GM12878 (cell line): ENCODE measurements around the gene SDF4. TPM values are rescaled to one million over a fixed set of nuclear protein-coding genes. Genes with fewer than 3 reads are reported as not detected.

Experiments
- ATAC-seq: fragments of 200-7000 bp; cut with Tn5 transposase; 3 replicates; pipeline ENCODE4 v1.9.1; 2020; ENCODE audit warnings: mild to moderate bottlenecking, moderate library complexity
- BruUV-seq: library from RNA; stranded (reverse); fragments of 400-500 nt; replicated peaks from 2 replicates; lab custom pipeline; 2021; lab: Mats Ljungman, UMichigan
- CTCF ChIA-PET: fragments of 300-600 bp; sonication (Branson Sonifier 250); formaldehyde crosslinking; extraction: SDS; loops from one replicate; lab custom pipeline; 2021; ENCODE audit warnings: inconsistent platforms; lab: Yijun Ruan, JAX
- POLR2A ChIA-PET: fragments of 350-600 bp; formaldehyde crosslinking; extraction: SDS; loops from one replicate; lab custom pipeline; 2021; ENCODE audit warnings: inconsistent platforms; lab: Charles Lee
- RAD21 ChIA-PET: fragments of 300-600 bp; sonication (Branson Sonifier 250); formaldehyde crosslinking; loops from one replicate; lab custom pipeline; 2023; ENCODE audit warnings: antibody characterized with exemption; ENCODE audit not compliant: unreplicated experiment; lab: Charles Lee
- SMC1A ChIA-PET: fragments of 300-600 bp; sonication (Branson Sonifier 250); formaldehyde crosslinking; loops from one replicate; lab custom pipeline; 2023; ENCODE audit not compliant: unreplicated experiment, uncharacterized antibody; lab: Charles Lee
- DNase-seq: peaks from one replicate; pipeline ENCODE4 v3.0.0-alpha.2; 2011; ENCODE audit warnings: low read depth, low spot score
- FAIRE-seq: peaks from 3 replicates; lab custom pipeline; 2011; peaks lifted over from hg19 to GRCh38; lab: Jason Lieb, UNC
- H2AFZ ChIP-seq: 2 replicates; pipeline ENCODE4 v1.6.0; 2011; ENCODE audit warnings: low read depth, low read length, control low read depth; ENCODE audit not compliant: control insufficient read depth
- H3K27ac ChIP-seq: 2 replicates; pipeline ENCODE4 v1.5.1; 2011; ENCODE audit warnings: control low read depth; ENCODE audit not compliant: control insufficient read depth, insufficient read depth
- H3K27me3 ChIP-seq, 2 experiments: replicated peaks in 1 of 2; 2 replicates each; pipeline versions ENCODE4 v1.6.0 to v1.6.1; 2011; ENCODE audit warnings: low read length in 1 of 2; ENCODE audit not compliant: control insufficient read depth in 2 of 2, insufficient read depth in 2 of 2
- H3K36me3 ChIP-seq, 2 experiments: 2 replicates each; pipeline ENCODE4 v1.5.1; 2011; ENCODE audit warnings: low read length in 1 of 2; ENCODE audit not compliant: control insufficient read depth in 2 of 2, insufficient read depth in 2 of 2
- H3K4me1 ChIP-seq: 2 replicates; pipeline ENCODE4 v1.6.1; 2011; ENCODE audit warnings: mild to moderate bottlenecking, low read length, moderate library complexity, mixed read lengths; ENCODE audit not compliant: control insufficient read depth, insufficient read depth
- H3K4me2 ChIP-seq: 2 replicates; pipeline ENCODE4 v1.6.0; 2011; ENCODE audit warnings: control low read depth; ENCODE audit not compliant: control insufficient read depth, insufficient read depth
- H3K4me3 ChIP-seq: fragments of 200-600 bp; sonication (generic); 2 replicates; pipeline ENCODE4 v1.5.1; 2016
- H3K79me2 ChIP-seq: 2 replicates; pipeline ENCODE4 v1.6.0; 2011; ENCODE audit warnings: low read length; ENCODE audit not compliant: control insufficient read depth, insufficient read depth
- H3K9ac ChIP-seq: 2 replicates; pipeline ENCODE4 v1.8.0; 2011; ENCODE audit warnings: low read length, control low read depth, mixed read lengths; ENCODE audit not compliant: control insufficient read depth, insufficient read depth
- H3K9me3 ChIP-seq: replicated peaks from 3 replicates; pipeline ENCODE4 v1.5.1; 2011; ENCODE audit warnings: mild to moderate bottlenecking, low read length; ENCODE audit not compliant: control insufficient read depth, insufficient read depth
- H4K20me1 ChIP-seq: 2 replicates; pipeline ENCODE4 v1.6.0; 2011; ENCODE audit not compliant: control insufficient read depth, insufficient read depth
- CBX3 ChIP-seq: fragments of 200-600 bp; sonication (generic); IDR thresholded peaks from 2 replicates; pipeline ENCODE4 v1.6.1; 2016; ENCODE audit warnings: low read depth, borderline replicate concordance
- CEBPB ChIP-seq, 2 experiments: fragments of 150-350 bp in 1 of 2; IDR thresholded peaks; 2 replicates each; pipeline ENCODE4 v1.6.1; 2012 to 2014; ENCODE audit warnings: low read depth in 2 of 2, low read length in 2 of 2, borderline replicate concordance in 1 of 2, inconsistent platforms in 1 of 2
- ESRRA ChIP-seq: IDR thresholded peaks from 2 replicates; pipeline ENCODE4 v1.6.1; 2012; ENCODE audit warnings: mild to moderate bottlenecking, low read length, improper control_type of control experiment
- MLLT1 ChIP-seq: fragments of 450-650 bp; IDR thresholded peaks from 2 replicates; pipeline ENCODE4 v1.6.1; 2016; ENCODE audit warnings: mild to moderate bottlenecking
- NRF1 ChIP-seq: conservative IDR thresholded peaks from 2 replicates; pipeline ENCODE4 v1.6.1; 2011; ENCODE audit warnings: mild to moderate bottlenecking, low read depth, low read length, improper control_type of control experiment
- PML ChIP-seq: IDR thresholded peaks from 2 replicates; pipeline ENCODE4 v1.6.1; 2012; ENCODE audit warnings: low read length, inconsistent platforms
- SMAD5 ChIP-seq: IDR thresholded peaks from 2 replicates; pipeline ENCODE4 v1.6.1; 2016; ENCODE audit warnings: antibody characterized with exemption, low read depth
- SMC3 ChIP-seq: IDR thresholded peaks from 2 replicates; pipeline ENCODE4 v1.6.1; 2011; ENCODE audit warnings: low read length, improper control_type of control experiment, borderline replicate concordance
- WRNIP1 ChIP-seq: IDR thresholded peaks from 2 replicates; pipeline ENCODE4 v1.6.1; 2011; ENCODE audit warnings: low read depth, low read length, improper control_type of control experiment, borderline replicate concordance
- ZBTB11 ChIP-seq: fragments of 450-650 bp; formaldehyde crosslinking; IDR thresholded peaks from 2 replicates; pipeline ENCODE4 v1.5.0; 2022; ENCODE audit warnings: mild to moderate bottlenecking, missing genetic modification characterization
- ZNF217 ChIP-seq: fragments of 450-650 bp; IDR thresholded peaks from 2 replicates; pipeline ENCODE4 v1.6.1; 2017; ENCODE audit warnings: antibody characterized with exemption, mild to moderate bottlenecking
- ZNF592 ChIP-seq: fragments of 450-650 bp; IDR thresholded peaks from 2 replicates; pipeline ENCODE4 v1.6.1; 2017; ENCODE audit warnings: mild to moderate bottlenecking, moderate library complexity
- WGBS: methylation state at CpG from one replicate; pipeline ENCODE4 v1.1.6; 2016; ENCODE audit warnings: low lambda C conversion rate; ENCODE audit not compliant: insufficient replicate concordance, insufficient coverage; ENCODE audit errors: missing lambda C conversion rate; 5-methylcytosine and 5-hydroxymethylcytosine counted together
- in situ Hi-C: fragments of 300-500 bp; cut with MboI; formaldehyde crosslinking; loops from 9 replicates; pipeline ENCODE4 v1.14.3; 2018; ENCODE audit warnings: mixed read lengths
- intact Hi-C: fragments of 100-400 bp; cut with micrococcal nuclease; formaldehyde crosslinking; loops from one replicate; pipeline ENCODE4 v1.14.2; 2022; ENCODE audit not compliant: unreplicated experiment
- polyA plus RNA-seq, 11 experiments: library from polyadenylated mRNA; depleted of rRNA in 4 of 11; unstranded in 6 of 11; stranded (reverse) in 5 of 11; fragments of >200 nt; fragmentation: Nextera tagmentation in 4 of 11; fragmentation: Illumina TruSeq in 1 of 11; extraction: Ambion mirVana in 4 of 11; extraction: Trizol in 1 of 11; gene quantifications; 1 replicate in 1 of 11; 2 replicates in 10 of 11; pipeline versions ENCODE4 v1.2.1 to v1.2.3, GENCODE V29; 2011 to 2016; ENCODE audit warnings: inconsistent platforms in 2 of 11, missing spikeins in 2 of 11, low read depth in 1 of 11
- total RNA-seq, 4 experiments: library from RNA; depleted of rRNA in 3 of 4; stranded (reverse); fragments of >200 nt in 3 of 4; fragmentation: Illumina TruSeq in 1 of 4; extraction: Trizol in 1 of 4; gene quantifications; 2 replicates each; pipeline versions ENCODE4 v1.2.1 to v1.2.3, GENCODE V29; 2013 to 2021

Gene SDF4
- total and polyA plus RNA-seq, 10 of the 15 experiments (the other 5 are each of a cell fraction or from before 2014, with no cell fraction given), result 0.44 to 97.2 (median 40.2) TPM

- peaks cover 2% of the 10 kb centered on the region; the same call in 2 of the 3 replicates for H3K9me3 ChIP-seq
- H3K27ac ChIP-seq, result no peak overlapping the region
- ATAC-seq, result no peak
- H3K79me2 ChIP-seq, result no peaks in the 10 kb centered on the region
- ChIA-PET RAD21 (no interaction called here), SMC1A (no interaction called here), CTCF (interaction anchor here (1.2 kb wide), 2 partner anchors 9 to 16 kb away, joined by 3 read pairs; no protein-coding TSS in a partner anchor), POLR2A (no interaction called here)
- no peak overlapping the region for H2AFZ ChIP-seq
- no peaks in the 10 kb centered on the region for H3K36me3 ChIP-seq
- H4K20me1 ChIP-seq, result no peaks in the 10 kb centered on the region
- in situ Hi-C loops, result no loop called here
- H3K4me1 ChIP-seq, result no peaks in the 10 kb centered on the region
- H3K4me2 ChIP-seq, result no peak overlapping the region
- TF ChIP-seq NRF1, result no peak
- no peak for TF ChIP-seq CEBPB (IDR thresholded peaks at IDR 0.05; ENCODE audit: borderline replicate concordance in 1 of 2, low read depth in 2 of 2, low read length in 2 of 2)
- no peak for TF ChIP-seq SMC3
- no peak for TF ChIP-seq ESRRA
- TF ChIP-seq WRNIP1, result no peak
- no peak for TF ChIP-seq PML
- no peak for TF ChIP-seq MLLT1
- no peak for TF ChIP-seq SMAD5
- TF ChIP-seq ZNF592, result no peak
- TF ChIP-seq ZBTB11 (CRISPR knock-in tag), result no peak
- TF ChIP-seq CBX3, result no peak
- no peak for TF ChIP-seq ZNF217
- DNase-seq, result no peak
- WGBS, result 72% methylated on average over 11 of the region's 11 CpGs
- FAIRE-seq, result no peak
- intact Hi-C loops, result no loop called here
- BruUV-seq, result no TSS peak
- H3K27me3 ChIP-seq, result no peaks in the 10 kb centered on the region
- H3K9ac ChIP-seq, result no peak overlapping the region
- no peak overlapping the region for H3K4me3 ChIP-seq
Measured at GRCh38 chr1:1191734-1192133, 40.1 kb downstream of the SDF4 start.
